Measurements from ENCODE around the gene ACER1.
"Not testable (repeated sequence)": the region's sequence is repeated elsewhere in the genome, so short reads cannot be mapped to it uniquely, and the experiment has no call there.

Gene ACER1

GRCh38 chr19:6282393-6282792, 51.0 kb downstream of the ACER1 start:
- H3K9me3 ChIP-seq (ENCODE audit: control insufficient read depth in 1 of 2, low read length in 2 of 2): peaks cover 6 to 16% of the 10 kb centered on the region in 2 donors
- not testable (repeated sequence) for H3K36me3 ChIP-seq (ENCODE audit: control insufficient read depth in 1 of 2, insufficient read depth in 2 of 2, low read length in 2 of 2); H3K27me3 ChIP-seq (ENCODE audit: low read depth, low read length); H3K4me3 ChIP-seq (ENCODE audit: low read depth in 1 of 2, low read length in 2 of 2); H3K27ac ChIP-seq (ENCODE audit: low read length)
- peaks cover 11 to 18% of the 10 kb centered on the region in 2 donors for H3K4me1 ChIP-seq (ENCODE audit: control insufficient read depth in 1 of 2, insufficient read depth in 2 of 2, low read length in 2 of 2)

GRCh38 chr19:6279931-6280591, 53.4 kb downstream of the ACER1 start, which contains the start of gene MLLT1:
Gene MLLT1 (minus strand): TSS chr19:6279975. CDS start chr19:6279784, 191 bp downstream.
- Histone ChIP-seq H3K27me3 (ENCODE audit: low read depth, low read length) (no peaks in the 10 kb centered on the region), H3K4me3 (ENCODE audit: low read depth in 1 of 2, low read length in 2 of 2) (peak within 1 kb of the TSS; percentile 74 to 77), H3K9me3 (ENCODE audit: control insufficient read depth in 1 of 2, low read length in 2 of 2) (no peaks in the 10 kb centered on the region), H3K36me3 (ENCODE audit: control insufficient read depth in 1 of 2, insufficient read depth in 2 of 2, low read length in 2 of 2) (no peaks in the 10 kb centered on the region), H3K4me1 (ENCODE audit: control insufficient read depth in 1 of 2, insufficient read depth in 2 of 2, low read length in 2 of 2) (peaks cover 25 to 41% of the 10 kb centered on the region in 2 donors), H3K27ac (ENCODE audit: low read length) (peak within 1 kb of the TSS; percentile 80)

DNA sequence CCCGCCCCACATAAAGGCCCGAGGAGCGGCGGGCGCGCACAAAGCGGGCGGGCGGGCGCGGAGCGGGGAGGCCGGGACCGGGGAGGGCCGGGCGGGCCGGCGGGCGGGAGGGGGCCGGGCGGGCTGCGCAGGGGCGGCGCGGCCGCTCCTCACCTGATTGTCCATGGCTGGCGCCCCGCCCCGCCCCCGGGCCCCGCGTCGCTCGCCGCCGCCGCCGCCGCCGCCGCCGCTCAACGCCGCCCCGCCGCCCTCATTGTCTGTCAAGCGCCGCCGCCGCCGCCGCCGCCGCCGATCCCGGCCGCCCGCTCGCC, 53.8 kb downstream of the ACER1 start:
- H3K27me3 ChIP-seq (ENCODE audit: low read depth, low read length): no peaks in the 10 kb centered on the region
- H3K27ac ChIP-seq (ENCODE audit: low read length): no peak overlapping the region
- H3K4me3 ChIP-seq (ENCODE audit: low read depth in 1 of 2, low read length in 2 of 2): peak overlapping the region in 1 of 2 donors; percentile 77
- H3K9me3 ChIP-seq (ENCODE audit: control insufficient read depth in 1 of 2, low read length in 2 of 2): no peaks in the 10 kb centered on the region
- no peaks in the 10 kb centered on the region for H3K36me3 ChIP-seq (ENCODE audit: control insufficient read depth in 1 of 2, insufficient read depth in 2 of 2, low read length in 2 of 2)
- H3K4me1 ChIP-seq (ENCODE audit: control insufficient read depth in 1 of 2, insufficient read depth in 2 of 2, low read length in 2 of 2): peaks cover 30 to 46% of the 10 kb centered on the region in 2 donors

GRCh38 chr19:6278740-6279619, 54.4 kb downstream of the ACER1 start:
- Histone ChIP-seq H3K4me1 (ENCODE audit: control insufficient read depth in 1 of 2, insufficient read depth in 2 of 2, low read length in 2 of 2) (peaks cover 35 to 51% of the 10 kb centered on the region in 2 donors), H3K9me3 (ENCODE audit: control insufficient read depth in 1 of 2, low read length in 2 of 2) (no peaks in the 10 kb centered on the region), H3K36me3 (ENCODE audit: control insufficient read depth in 1 of 2, insufficient read depth in 2 of 2, low read length in 2 of 2) (no peaks in the 10 kb centered on the region), H3K4me3 (ENCODE audit: low read depth in 1 of 2, low read length in 2 of 2) (peak overlapping the region; percentile 74 to 77), H3K27ac (ENCODE audit: low read length) (peak overlapping the region; percentile 80), H3K27me3 (ENCODE audit: low read depth, low read length) (no peaks in the 10 kb centered on the region)

DNA sequence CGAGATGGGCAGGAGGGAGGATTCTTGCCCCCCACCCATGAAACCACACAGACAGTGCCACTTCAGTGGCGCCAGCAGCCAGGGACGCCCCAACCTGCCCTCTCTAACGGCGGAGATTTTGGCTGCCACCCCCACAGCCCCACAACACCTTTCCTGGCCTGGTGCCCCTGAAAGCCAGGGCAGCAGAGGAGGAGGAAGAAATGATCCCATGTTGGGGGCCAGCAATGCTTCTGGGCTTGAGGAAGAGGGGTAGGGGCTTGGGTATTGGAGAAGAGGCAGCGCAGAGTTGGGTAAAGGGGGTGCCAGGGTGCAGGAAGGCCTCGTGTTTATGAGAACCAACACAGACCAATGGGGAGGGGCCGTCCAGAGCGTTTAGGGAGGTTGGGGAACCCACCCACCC, 55.4 kb downstream of the ACER1 start:
- Histone ChIP-seq H3K9me3 (ENCODE audit: control insufficient read depth in 1 of 2, low read length in 2 of 2) (no peaks in the 10 kb centered on the region), H3K27ac (ENCODE audit: low read length) (peak overlapping the region; percentile 80), H3K36me3 (ENCODE audit: control insufficient read depth in 1 of 2, insufficient read depth in 2 of 2, low read length in 2 of 2) (no peaks in the 10 kb centered on the region), H3K27me3 (ENCODE audit: low read depth, low read length) (no peaks in the 10 kb centered on the region), H3K4me3 (ENCODE audit: low read depth in 1 of 2, low read length in 2 of 2) (peak overlapping the region in 1 of 2 donors; percentile 77), H3K4me1 (ENCODE audit: control insufficient read depth in 1 of 2, insufficient read depth in 2 of 2, low read length in 2 of 2) (peaks cover 36 to 54% of the 10 kb centered on the region in 2 donors)

GRCh38 chr19:6276447-6276846, 57.0 kb downstream of the ACER1 start:
- H3K36me3 ChIP-seq (ENCODE audit: control insufficient read depth in 1 of 2, insufficient read depth in 2 of 2, low read length in 2 of 2): no peaks in the 10 kb centered on the region
- peak overlapping the region in 1 of 2 donors; percentile 22 for H3K4me3 ChIP-seq (ENCODE audit: low read depth in 1 of 2, low read length in 2 of 2)
- no peaks in the 10 kb centered on the region for H3K9me3 ChIP-seq (ENCODE audit: control insufficient read depth in 1 of 2, low read length in 2 of 2)
- H3K27ac ChIP-seq (ENCODE audit: low read length): peak overlapping the region; percentile 80
- no peaks in the 10 kb centered on the region for H3K27me3 ChIP-seq (ENCODE audit: low read depth, low read length)
- peaks cover 48 to 70% of the 10 kb centered on the region in 2 donors for H3K4me1 ChIP-seq (ENCODE audit: control insufficient read depth in 1 of 2, insufficient read depth in 2 of 2, low read length in 2 of 2)

DNA sequence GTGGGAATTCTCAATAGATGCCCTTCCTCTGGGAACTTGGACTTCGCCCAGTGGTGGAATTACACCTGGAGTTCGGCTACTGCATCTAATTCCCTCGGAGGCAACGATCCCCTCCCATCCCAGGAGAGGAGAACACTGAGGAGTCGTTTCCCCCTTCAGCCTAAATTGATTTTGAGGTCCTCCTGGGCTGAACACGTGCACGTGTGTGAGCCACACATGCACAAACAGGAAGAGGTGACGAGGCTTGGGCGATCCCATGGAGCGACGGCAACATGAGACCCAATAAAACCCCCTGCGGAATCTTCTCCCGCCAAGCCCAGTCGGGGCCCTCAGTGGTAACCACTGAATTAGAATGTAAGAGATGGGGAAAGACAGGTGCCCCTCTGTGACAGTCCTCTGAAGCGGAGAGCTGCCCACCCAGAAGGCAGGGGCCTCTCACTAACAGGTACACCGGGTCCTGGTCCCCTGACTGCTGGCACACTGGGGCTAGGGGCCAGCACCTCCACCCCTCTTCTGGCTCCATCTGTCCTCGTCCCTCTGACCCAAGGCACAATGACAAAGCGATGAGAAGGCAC, 58.2 kb downstream of the ACER1 start:
- Histone ChIP-seq H3K4me1 (ENCODE audit: control insufficient read depth in 1 of 2, insufficient read depth in 2 of 2, low read length in 2 of 2) (peaks cover 55 to 81% of the 10 kb centered on the region in 2 donors), H3K36me3 (ENCODE audit: control insufficient read depth in 1 of 2, insufficient read depth in 2 of 2, low read length in 2 of 2) (peaks cover 2 to 3% of the 10 kb centered on the region in 2 donors), H3K27ac (ENCODE audit: low read length) (peak overlapping the region; percentile 90)

DNA sequence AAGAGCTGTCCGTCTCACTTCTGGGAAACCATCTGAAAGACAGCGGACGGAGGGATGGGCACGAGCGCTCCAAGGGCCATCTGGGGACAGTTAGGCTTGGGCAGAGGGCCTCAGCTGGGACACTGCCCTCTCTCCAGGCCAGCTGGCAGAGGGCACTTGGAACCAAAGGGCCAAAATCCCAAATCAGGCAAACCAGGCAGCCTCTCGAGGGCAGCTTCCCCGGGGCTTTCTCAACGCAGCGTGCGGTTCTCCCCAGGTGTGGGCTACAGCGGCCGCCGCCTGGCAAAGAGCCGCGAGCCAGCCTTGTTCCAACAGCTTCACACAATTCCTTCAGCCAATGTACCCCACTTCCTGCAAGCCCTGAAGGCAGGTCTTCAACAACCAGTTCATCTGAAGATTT, 58.7 kb downstream of the ACER1 start:
- Histone ChIP-seq H3K36me3 (ENCODE audit: control insufficient read depth in 1 of 2, insufficient read depth in 2 of 2, low read length in 2 of 2) (peaks cover 7 to 8% of the 10 kb centered on the region in 2 donors), H3K27ac (ENCODE audit: low read length) (peak overlapping the region; percentile 90), H3K4me3 (ENCODE audit: low read depth in 1 of 2, low read length in 2 of 2) (peak overlapping the region; percentile 16 to 48), H3K4me1 (ENCODE audit: control insufficient read depth in 1 of 2, insufficient read depth in 2 of 2, low read length in 2 of 2) (peaks cover 57 to 86% of the 10 kb centered on the region in 2 donors), H3K9me3 (ENCODE audit: control insufficient read depth in 1 of 2, low read length in 2 of 2) (no peaks in the 10 kb centered on the region), H3K27me3 (ENCODE audit: low read depth, low read length) (no peaks in the 10 kb centered on the region)

More for the DNA sequence above, 58.2 kb downstream of the ACER1 start:
- Histone ChIP-seq H3K27me3 (ENCODE audit: low read depth, low read length) (no peaks in the 10 kb centered on the region), H3K9me3 (ENCODE audit: control insufficient read depth in 1 of 2, low read length in 2 of 2) (no peaks in the 10 kb centered on the region), H3K4me3 (ENCODE audit: low read depth in 1 of 2, low read length in 2 of 2) (no peak overlapping the region)

DNA sequence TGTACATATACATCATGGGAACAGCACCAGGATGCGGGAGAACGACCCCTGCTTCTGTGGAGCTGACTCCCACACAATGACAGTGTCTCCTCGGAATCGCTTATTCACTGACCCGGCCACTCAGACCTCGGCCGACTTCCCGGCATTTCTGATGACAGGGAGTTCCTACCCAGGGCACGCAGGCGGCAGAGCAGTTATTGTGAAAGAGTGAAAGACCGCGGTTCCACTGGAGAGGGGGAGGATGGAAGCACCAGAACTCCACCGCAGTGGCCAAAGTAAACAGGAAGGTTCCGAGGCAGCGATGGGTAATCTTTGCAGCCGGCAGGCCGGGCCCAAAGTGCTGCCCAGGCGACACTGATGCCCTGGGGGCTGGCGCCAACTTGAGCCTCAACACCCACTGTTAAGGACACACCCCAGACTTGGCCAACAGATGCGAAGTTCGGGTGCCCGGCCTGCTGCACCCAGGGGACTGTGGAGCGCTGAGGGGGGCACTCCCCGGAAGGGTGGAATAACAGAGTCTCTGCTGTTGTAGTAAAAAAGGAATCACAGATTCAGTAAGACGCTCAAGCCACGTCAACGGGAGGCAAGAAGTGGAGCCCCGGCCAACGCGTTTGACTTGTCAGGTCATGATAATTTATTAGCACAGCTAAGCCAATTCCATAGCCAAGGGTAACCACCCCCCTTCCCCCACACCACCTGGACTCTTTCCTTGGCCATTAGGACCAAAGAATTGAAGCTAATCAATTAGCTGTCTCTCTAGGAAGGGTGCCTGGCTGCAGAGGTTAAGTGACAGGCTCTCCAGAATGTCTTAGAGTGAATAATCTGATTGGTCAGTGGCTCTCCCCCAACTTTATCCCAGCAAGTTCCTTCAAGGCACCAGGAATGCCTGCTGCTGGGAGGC, 59.5 kb downstream of the ACER1 start:
- Histone ChIP-seq H3K27me3 (ENCODE audit: low read depth, low read length) (no peaks in the 10 kb centered on the region), H3K4me1 (ENCODE audit: control insufficient read depth in 1 of 2, insufficient read depth in 2 of 2, low read length in 2 of 2) (peaks cover 56 to 85% of the 10 kb centered on the region in 2 donors), H3K4me3 (ENCODE audit: low read depth in 1 of 2, low read length in 2 of 2) (peak overlapping the region; percentile 30 to 48), H3K9me3 (ENCODE audit: control insufficient read depth in 1 of 2, low read length in 2 of 2) (no peaks in the 10 kb centered on the region), H3K27ac (ENCODE audit: low read length) (peak overlapping the region; percentile 90), H3K36me3 (ENCODE audit: control insufficient read depth in 1 of 2, insufficient read depth in 2 of 2, low read length in 2 of 2) (peaks cover 8 to 9% of the 10 kb centered on the region in 2 donors)

- peak overlapping the region; percentile 90 for H3K27ac ChIP-seq (ENCODE audit: low read length)
- H3K36me3 ChIP-seq (ENCODE audit: control insufficient read depth in 1 of 2, insufficient read depth in 2 of 2, low read length in 2 of 2): peaks cover 8 to 13% of the 10 kb centered on the region in 2 donors
- peaks cover 53 to 76% of the 10 kb centered on the region in 2 donors for H3K4me1 ChIP-seq (ENCODE audit: control insufficient read depth in 1 of 2, insufficient read depth in 2 of 2, low read length in 2 of 2)
- peak overlapping the region; percentile 30 to 48 for H3K4me3 ChIP-seq (ENCODE audit: low read depth in 1 of 2, low read length in 2 of 2)
- H3K9me3 ChIP-seq (ENCODE audit: control insufficient read depth in 1 of 2, low read length in 2 of 2): no peaks in the 10 kb centered on the region
- H3K27me3 ChIP-seq (ENCODE audit: low read depth, low read length): no peaks in the 10 kb centered on the region
These were observed 60.4 kb downstream of the ACER1 start for GRCh38 chr19:6272913-6273600.

All from muscle layer of duodenum (tissue), 2 donors.